Transverse colon (tissue), 3 donors: Measurements from ENCODE around the gene ACKR4.

ENCODE experiments used
- CTCF ChIP-seq, 5 experiments: fragments of 200-600 bp in 3 of 5; fragments of 450-650 bp in 2 of 5; sonication (generic) in 3 of 5; IDR thresholded peaks; 1 replicate in 2 of 5; 2 replicates in 3 of 5; pipeline ENCODE4 v1.5.1; 2016 to 2017; ENCODE audit warnings: antibody characterized with exemption in 5 of 5, inconsistent platforms in 3 of 5, mild to moderate bottlenecking in 2 of 5, moderate library complexity in 1 of 5
- EP300 ChIP-seq: sonication (generic); formaldehyde crosslinking; IDR thresholded peaks from one replicate; pipeline ENCODE4 v1.6.1; 2017; ENCODE audit warnings: antibody characterized with exemption, low read depth

GRCh38 chr3:132594498-132594897 is 2.6 kb upstream of the ACKR4 start:
- TF ChIP-seq EP300 (no peak), CTCF (IDR thresholded peaks at IDR 0.05) (no peak)
